ENCODE data around the gene VAT1L.

Gene VAT1L

GRCh38 chr16:77784441-77785372 is 3.7 kb upstream of the VAT1L start:
- DNase-seq, result no peak

GRCh38 chr16:77785373-77785764 is 3.0 kb upstream of the VAT1L start:
- DNase-seq, result no peak

GRCh38 chr16:77786186-77786847 is 2.0 kb upstream of the VAT1L start:
- DNase-seq, result no peak

- DNase-seq, result no peak
Observed at GRCh38 chr16:77787452-77787851, 912 bp upstream of the VAT1L start.

- no peak for DNase-seq
Observed at GRCh38 chr16:77789085-77790008, 983 bp downstream of the VAT1L start.

- no peak for DNase-seq
Observed at GRCh38 chr16:77790009-77790372, 1.6 kb downstream of the VAT1L start.

GRCh38 chr16:77790912-77791311 is 2.5 kb downstream of the VAT1L start:
- no peak for DNase-seq

- DNase-seq, result no peak
Observed at GRCh38 chr16:77793417-77793816, 5.1 kb downstream of the VAT1L start.

- no peak for DNase-seq
Observed at GRCh38 chr16:77794586-77794985, 6.2 kb downstream of the VAT1L start.

- DNase-seq, result no peak
Observed at GRCh38 chr16:77801817-77802216, 13.5 kb downstream of the VAT1L start.

GRCh38 chr16:77805398-77805797 is 17.0 kb downstream of the VAT1L start:
- no peak for DNase-seq

- DNase-seq, result no peak
Observed at GRCh38 chr16:77807021-77807420, 18.7 kb downstream of the VAT1L start.

- no peak for DNase-seq
Observed at GRCh38 chr16:77812856-77813500, 24.6 kb downstream of the VAT1L start.

- no peak for DNase-seq
Observed at GRCh38 chr16:77816293-77816692, 27.9 kb downstream of the VAT1L start.

GRCh38 chr16:77820340-77820739 is 32.0 kb downstream of the VAT1L start:
- no peak for DNase-seq

- DNase-seq, result no peak
Observed at GRCh38 chr16:77822661-77823060, 34.3 kb downstream of the VAT1L start.

GRCh38 chr16:77823067-77823466 is 34.7 kb downstream of the VAT1L start:
- no peak for DNase-seq

GRCh38 chr16:77825196-77825595 is 36.8 kb downstream of the VAT1L start:
- no peak for DNase-seq

- DNase-seq, result no peak
Observed at GRCh38 chr16:77827032-77827431, 38.7 kb downstream of the VAT1L start.

GRCh38 chr16:77833921-77834634 is 45.7 kb downstream of the VAT1L start:
- no peak for DNase-seq

GRCh38 chr16:77834635-77835540 is 46.5 kb downstream of the VAT1L start:
- no peak for DNase-seq

Measured in stimulated activated CD4-positive, alpha-beta T cell treated with anti-CD3 and anti-CD28 coated beads, Interleukin-4, amount 100 ng/mL, for 1 hour (primary cell).